PFSK-1 (cell line): ENCODE measurements around the gene OR13C2.

Experiments used
- FOXP2 ChIP-seq: optimal IDR thresholded peaks from 2 replicates; pipeline ENCODE3; 2011; ENCODE audit warnings: borderline replicate concordance, control low read depth, inconsistent platforms; ENCODE audit not compliant: insufficient read depth; ENCODE audit errors: extremely low read length, extremely low read depth
- POLR2AphosphoS5 ChIP-seq: IDR thresholded peaks from 2 replicates; pipeline ENCODE4 v1.6.1; 2012; ENCODE audit warnings: low read depth, mild to moderate bottlenecking, control low read depth, low read length, moderate library complexity
- REST ChIP-seq, 2 experiments: IDR thresholded peaks; 2 replicates each; pipeline versions ENCODE4 v1.6.1 to v1.8.0; 2011 to 2012; ENCODE audit warnings: low read depth in 2 of 2, low read length in 2 of 2, control low read depth in 1 of 2, inconsistent platforms in 1 of 2, mild to moderate bottlenecking in 1 of 2, moderate library complexity in 1 of 2; ENCODE audit not compliant: insufficient read depth in 1 of 2
- SIN3A ChIP-seq: IDR thresholded peaks from 2 replicates; pipeline ENCODE4 v1.6.1; 2012; ENCODE audit warnings: mild to moderate bottlenecking, low read length, moderate library complexity, borderline replicate concordance; ENCODE audit not compliant: insufficient read depth
- TAF1 ChIP-seq: IDR thresholded peaks from 2 replicates; pipeline ENCODE4 v1.6.1; 2012; ENCODE audit warnings: low read length, control low read depth, borderline replicate concordance; ENCODE audit not compliant: insufficient read depth

Gene OR13C2

GRCh38 chr9:104575456-104575855 is 30.0 kb downstream of the OR13C2 start:
- no peak for TF ChIP-seq FOXP2
- no peak for TF ChIP-seq POLR2AphosphoS5
- no peak for TF ChIP-seq SIN3A
- TF ChIP-seq TAF1: no peak
- TF ChIP-seq REST (IDR thresholded peaks at IDR 0.05; ENCODE audit: insufficient read depth in 1 of 2, low read depth in 2 of 2, low read length in 2 of 2): no peak

- TF ChIP-seq TAF1 (no peak), REST (IDR thresholded peaks at IDR 0.05; ENCODE audit: insufficient read depth in 1 of 2, low read depth in 2 of 2, low read length in 2 of 2) (no peak), POLR2AphosphoS5 (no peak), FOXP2 (no peak), SIN3A (no peak)
These were observed 32.8 kb downstream of the OR13C2 start for GRCh38 chr9:104572612-104573011.

- no peak for TF ChIP-seq TAF1
- no peak for TF ChIP-seq REST (IDR thresholded peaks at IDR 0.05; ENCODE audit: insufficient read depth in 1 of 2, low read depth in 2 of 2, low read length in 2 of 2)
- no peak for TF ChIP-seq SIN3A
- no peak for TF ChIP-seq POLR2AphosphoS5
- TF ChIP-seq FOXP2: no peak
These were observed 36.6 kb downstream of the OR13C2 start, which contains the start of gene OR13C8 for GRCh38 chr9:104568868-104569267. Gene OR13C8, plus strand, starts transcription at chr9:104569168. Its CDS starts 0 bp downstream, at chr9:104569168.

GRCh38 chr9:104564358-104564757 is 41.1 kb downstream of the OR13C2 start:
- TF ChIP-seq FOXP2 (no peak), REST (IDR thresholded peaks at IDR 0.05; ENCODE audit: insufficient read depth in 1 of 2, low read depth in 2 of 2, low read length in 2 of 2) (no peak), SIN3A (no peak), POLR2AphosphoS5 (no peak), TAF1 (no peak)

- TF ChIP-seq TAF1 (no peak), POLR2AphosphoS5 (no peak), SIN3A (no peak), FOXP2 (no peak), REST (IDR thresholded peaks at IDR 0.05; ENCODE audit: insufficient read depth in 1 of 2, low read depth in 2 of 2, low read length in 2 of 2) (no peak)
These were observed 48.4 kb downstream of the OR13C2 start for GRCh38 chr9:104556830-104557634.
